Panc1 (cell line): Measurements from ENCODE around the gene TBC1D21. TPM values are rescaled to one million over a fixed set of nuclear protein-coding genes. Genes with fewer than 3 reads are reported as not detected.

Source experiments
- ATAC-seq: fragments of 200-7000 bp; cut with Tn5 transposase; 2 replicates; pipeline ENCODE4 v1.9.1; 2020; ENCODE audit warnings: mild to moderate bottlenecking, moderate library complexity
- BruUV-seq: library from RNA; stranded (reverse); fragments of 400-500 nt; replicated peaks from 2 replicates; lab custom pipeline; 2021; lab: Mats Ljungman, UMichigan
- CTCF ChIA-PET: fragments of 300-600 bp; sonication (Branson Sonifier 250); formaldehyde crosslinking; loops from one replicate; lab custom pipeline; 2022; ENCODE audit warnings: antibody characterized with exemption; lab: Charles Lee
- POLR2A ChIA-PET: fragments of 300-600 bp; sonication (Branson Sonifier 250); formaldehyde crosslinking; loops from one replicate; lab custom pipeline; 2022; ENCODE audit warnings: antibody characterized with exemption; lab: Charles Lee
- DNase-seq: peaks from one replicate; pipeline ENCODE4 v3.0.0-alpha.2; 2010; ENCODE audit warnings: low read depth, low spot score
- H3K27ac ChIP-seq: 2 replicates; pipeline ENCODE4 v1.5.1; 2011; ENCODE audit warnings: mild to moderate bottlenecking, low read length, inconsistent platforms
- H3K27me3 ChIP-seq: fragments of 200-500 bp; sonication (Bioruptor generic); 2 replicates; pipeline ENCODE4 v1.6.0; 2014; ENCODE audit warnings: low read length, inconsistent platforms; ENCODE audit not compliant: control insufficient read depth, insufficient read depth
- H3K36me3 ChIP-seq: fragments of 200-500 bp; sonication (Bioruptor generic); 2 replicates; pipeline ENCODE4 v1.5.1; 2014; ENCODE audit warnings: inconsistent platforms, mild to moderate bottlenecking, low read length, moderate library complexity; ENCODE audit not compliant: control insufficient read depth, insufficient read depth
- H3K4me1 ChIP-seq: 2 replicates; pipeline ENCODE4 v1.5.1; 2011; ENCODE audit warnings: inconsistent platforms, mild to moderate bottlenecking, low read length, moderate library complexity; ENCODE audit not compliant: control insufficient read depth, insufficient read depth
- H3K4me3 ChIP-seq, 2 experiments: 2 replicates each; pipeline ENCODE4 v1.5.1; 2011 to 2012; ENCODE audit warnings: low read depth in 2 of 2, low read length in 2 of 2, mild to moderate bottlenecking in 2 of 2, inconsistent platforms in 1 of 2, moderate library complexity in 1 of 2
- H3K9me3 ChIP-seq: fragments of 200-500 bp; sonication (Bioruptor generic); 2 replicates; pipeline ENCODE4 v1.5.1; 2014; ENCODE audit warnings: low read depth, mild to moderate bottlenecking, inconsistent platforms, low read length, moderate library complexity; ENCODE audit not compliant: control insufficient read depth, insufficient read depth
- POLR2AphosphoS5 ChIP-seq: IDR thresholded peaks from 2 replicates; pipeline ENCODE4 v1.6.1; 2012; ENCODE audit warnings: mild to moderate bottlenecking, low read depth, low read length, moderate library complexity
- SIN3A ChIP-seq: IDR thresholded peaks from 2 replicates; pipeline ENCODE4 v1.6.1; 2012; ENCODE audit warnings: low read depth, mild to moderate bottlenecking, low read length, moderate library complexity, borderline replicate concordance; ENCODE audit not compliant: insufficient read depth
- TCF7L2 ChIP-seq: IDR thresholded peaks from 2 replicates; pipeline ENCODE4 v1.6.1; 2011; ENCODE audit warnings: mild to moderate bottlenecking, low read depth, low read length, inconsistent platforms
- in situ Hi-C: cut with HindIII; loops from 2 replicates; pipeline ENCODE4 v1.10.0; 2016; ENCODE audit warnings: low sequenced_read_pairs, low pct_unique_long_range_greater_than_20kb
- intact Hi-C: fragments of 100-400 bp; cut with micrococcal nuclease; formaldehyde crosslinking; loops from one replicate; pipeline ENCODE4 v1.10.0; 2022; ENCODE audit not compliant: unreplicated experiment
- total RNA-seq: library from RNA; stranded (reverse); gene quantifications from one replicate; pipeline ENCODE4 v1.2.1, GENCODE V29; 2021; ENCODE audit not compliant: unreplicated experiment
- TF ChIP-seq, protein P1 (sequence below), 2 experiments: IDR thresholded peaks; 2 replicates each; pipeline ENCODE4 v1.6.1; 2011 to 2012; ENCODE audit warnings: low read depth in 2 of 2, control low read depth in 1 of 2, low read length in 1 of 2, mild to moderate bottlenecking in 1 of 2, moderate library complexity in 1 of 2; ENCODE audit not compliant: insufficient read depth in 1 of 2
- TF ChIP-seq, protein P2 (sequence below): fragments of 450-650 bp; IDR thresholded peaks from 2 replicates; pipeline ENCODE4 v1.5.1; 2017; ENCODE audit warnings: mild to moderate bottlenecking

The TBC1D21 gene
- total RNA-seq, 1 experiment from 2014 or later = not detected

DNA sequence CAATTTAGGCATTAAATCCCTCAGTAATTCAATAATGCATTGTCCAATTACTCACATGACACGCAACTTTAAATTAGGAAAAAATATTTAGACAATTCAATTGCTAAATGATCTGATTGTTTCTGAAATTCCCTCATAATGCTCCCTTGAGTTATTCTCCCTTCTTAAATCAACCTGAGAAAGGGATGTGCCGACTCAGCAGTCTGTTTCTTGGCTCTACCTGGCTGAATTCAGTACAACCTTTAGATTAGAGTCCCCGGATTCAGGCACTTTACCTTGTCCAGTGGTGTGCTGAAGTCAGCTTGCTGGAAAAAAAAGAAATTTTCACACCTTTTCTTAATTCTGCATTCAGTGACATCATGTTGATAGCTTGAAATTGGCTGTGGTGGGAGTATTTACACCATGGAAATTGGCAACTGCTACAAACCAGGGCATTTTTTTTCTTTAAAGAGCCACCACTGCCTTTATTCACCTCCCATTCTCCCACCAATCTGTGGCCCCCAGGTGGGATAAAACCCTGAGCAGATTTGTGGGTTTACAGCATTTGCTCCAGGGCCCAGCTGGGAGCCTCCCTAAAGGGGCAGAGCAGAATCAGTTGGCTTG, 32.0 kb downstream of the TBC1D21 start:
- Histone ChIP-seq H3K4me1 (no peaks in the 10 kb centered on the region), H3K27me3 (no peaks in the 10 kb centered on the region; the same call in 1 of the 2 replicates), H3K9me3 (no peaks in the 10 kb centered on the region), H3K27ac (no peak overlapping the region), H3K4me3 (no peak overlapping the region), H3K36me3 (no peaks in the 10 kb centered on the region)
- BruUV-seq = no TSS peak
- in situ Hi-C loops (no loop called here), intact Hi-C loops (no loop called here)
- no peak for TF ChIP-seq TCF7L2
- no peak for TF ChIP-seq SIN3A
- TF ChIP-seq, protein P1, sequence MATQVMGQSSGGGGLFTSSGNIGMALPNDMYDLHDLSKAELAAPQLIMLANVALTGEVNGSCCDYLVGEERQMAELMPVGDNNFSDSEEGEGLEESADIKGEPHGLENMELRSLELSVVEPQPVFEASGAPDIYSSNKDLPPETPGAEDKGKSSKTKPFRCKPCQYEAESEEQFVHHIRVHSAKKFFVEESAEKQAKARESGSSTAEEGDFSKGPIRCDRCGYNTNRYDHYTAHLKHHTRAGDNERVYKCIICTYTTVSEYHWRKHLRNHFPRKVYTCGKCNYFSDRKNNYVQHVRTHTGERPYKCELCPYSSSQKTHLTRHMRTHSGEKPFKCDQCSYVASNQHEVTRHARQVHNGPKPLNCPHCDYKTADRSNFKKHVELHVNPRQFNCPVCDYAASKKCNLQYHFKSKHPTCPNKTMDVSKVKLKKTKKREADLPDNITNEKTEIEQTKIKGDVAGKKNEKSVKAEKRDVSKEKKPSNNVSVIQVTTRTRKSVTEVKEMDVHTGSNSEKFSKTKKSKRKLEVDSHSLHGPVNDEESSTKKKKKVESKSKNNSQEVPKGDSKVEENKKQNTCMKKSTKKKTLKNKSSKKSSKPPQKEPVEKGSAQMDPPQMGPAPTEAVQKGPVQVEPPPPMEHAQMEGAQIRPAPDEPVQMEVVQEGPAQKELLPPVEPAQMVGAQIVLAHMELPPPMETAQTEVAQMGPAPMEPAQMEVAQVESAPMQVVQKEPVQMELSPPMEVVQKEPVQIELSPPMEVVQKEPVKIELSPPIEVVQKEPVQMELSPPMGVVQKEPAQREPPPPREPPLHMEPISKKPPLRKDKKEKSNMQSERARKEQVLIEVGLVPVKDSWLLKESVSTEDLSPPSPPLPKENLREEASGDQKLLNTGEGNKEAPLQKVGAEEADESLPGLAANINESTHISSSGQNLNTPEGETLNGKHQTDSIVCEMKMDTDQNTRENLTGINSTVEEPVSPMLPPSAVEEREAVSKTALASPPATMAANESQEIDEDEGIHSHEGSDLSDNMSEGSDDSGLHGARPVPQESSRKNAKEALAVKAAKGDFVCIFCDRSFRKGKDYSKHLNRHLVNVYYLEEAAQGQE (IDR thresholded peaks at IDR 0.05; ENCODE audit: insufficient read depth in 1 of 2, low read depth in 2 of 2, low read length in 1 of 2) = no peak
- TF ChIP-seq POLR2AphosphoS5 = no peak
- ATAC-seq (no peak), DNase-seq (no peak)
- POLR2A ChIA-PET = no interaction called here
- CTCF ChIA-PET = interaction anchor here (0.7 to 2.2 kb wide), 2 partner anchors 8 to 61 kb away, joined by 3 to 9 read pairs; no protein-coding TSS in a partner anchor

DNA sequence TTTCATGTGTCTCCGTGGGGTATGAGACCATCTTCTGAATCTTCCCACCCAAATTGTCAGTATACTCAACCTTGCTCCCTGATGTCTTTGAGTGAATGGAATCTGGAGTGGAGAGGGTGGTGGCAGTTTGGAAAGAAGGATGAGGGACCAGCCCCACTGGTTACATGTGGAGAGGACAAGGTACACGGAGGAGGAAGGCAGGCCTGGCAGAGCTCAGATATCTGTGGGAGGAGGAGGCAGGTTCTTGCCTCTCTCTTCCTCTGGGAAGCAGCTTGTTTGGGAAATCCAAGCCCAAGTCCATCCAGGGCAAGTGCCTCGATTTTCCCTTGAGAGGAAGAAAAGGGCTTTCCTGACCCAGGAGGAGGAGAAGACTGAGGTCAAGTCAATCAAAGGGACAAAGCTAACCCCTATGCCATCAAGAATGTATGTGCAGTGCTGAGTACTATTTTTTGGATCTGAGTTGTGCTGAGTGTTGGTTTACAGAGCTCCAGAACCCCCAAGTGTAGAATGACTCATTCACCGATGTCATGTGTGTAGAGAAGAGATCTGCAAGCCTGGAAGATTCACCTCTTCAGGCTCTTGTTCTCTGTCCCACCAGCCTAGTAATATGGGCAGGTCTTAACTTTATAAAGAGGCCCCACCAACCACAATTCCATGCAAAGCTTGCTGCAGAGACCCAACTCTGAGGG, 33.1 kb downstream of the TBC1D21 start:
- H3K36me3 ChIP-seq = no peaks in the 10 kb centered on the region
- no peaks in the 10 kb centered on the region for H3K4me1 ChIP-seq
- CTCF ChIA-PET = interaction anchor here (2.2 to 4.0 kb wide), 2 partner anchors 9 to 32 kb away, joined by 9 to 18 read pairs; partner anchors contain the start of gene TBC1D21
- DNase-seq (no peak), ATAC-seq (no peak)
- TF ChIP-seq POLR2AphosphoS5 (no peak), TCF7L2 (no peak), SIN3A (no peak)
- TF ChIP-seq, protein P1 (IDR thresholded peaks at IDR 0.05; ENCODE audit: insufficient read depth in 1 of 2, low read depth in 2 of 2, low read length in 1 of 2) = no peak
- TF ChIP-seq, protein P2, sequence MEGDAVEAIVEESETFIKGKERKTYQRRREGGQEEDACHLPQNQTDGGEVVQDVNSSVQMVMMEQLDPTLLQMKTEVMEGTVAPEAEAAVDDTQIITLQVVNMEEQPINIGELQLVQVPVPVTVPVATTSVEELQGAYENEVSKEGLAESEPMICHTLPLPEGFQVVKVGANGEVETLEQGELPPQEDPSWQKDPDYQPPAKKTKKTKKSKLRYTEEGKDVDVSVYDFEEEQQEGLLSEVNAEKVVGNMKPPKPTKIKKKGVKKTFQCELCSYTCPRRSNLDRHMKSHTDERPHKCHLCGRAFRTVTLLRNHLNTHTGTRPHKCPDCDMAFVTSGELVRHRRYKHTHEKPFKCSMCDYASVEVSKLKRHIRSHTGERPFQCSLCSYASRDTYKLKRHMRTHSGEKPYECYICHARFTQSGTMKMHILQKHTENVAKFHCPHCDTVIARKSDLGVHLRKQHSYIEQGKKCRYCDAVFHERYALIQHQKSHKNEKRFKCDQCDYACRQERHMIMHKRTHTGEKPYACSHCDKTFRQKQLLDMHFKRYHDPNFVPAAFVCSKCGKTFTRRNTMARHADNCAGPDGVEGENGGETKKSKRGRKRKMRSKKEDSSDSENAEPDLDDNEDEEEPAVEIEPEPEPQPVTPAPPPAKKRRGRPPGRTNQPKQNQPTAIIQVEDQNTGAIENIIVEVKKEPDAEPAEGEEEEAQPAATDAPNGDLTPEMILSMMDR = no peak
- no peak overlapping the region for H3K4me3 ChIP-seq
- no peak overlapping the region for H3K27ac ChIP-seq
- no peaks in the 10 kb centered on the region; the same call in 1 of the 2 replicates for H3K27me3 ChIP-seq
- no peaks in the 10 kb centered on the region for H3K9me3 ChIP-seq
- in situ Hi-C loops = no loop called here
- intact Hi-C loops = no loop called here
- BruUV-seq = no TSS peak
- POLR2A ChIA-PET = interaction anchor here (0.6 kb wide), 1 partner anchor 119 kb away, joined by 3 read pairs; no protein-coding TSS in a partner anchor
